K562 (cell line): ENCODE measurements around the gene RELA. TPM values are rescaled to one million over a fixed set of nuclear protein-coding genes. Genes with fewer than 3 reads are reported as not detected.

Source experiments
- CBX8 ChIP-seq: fragments of 200-600 bp; sonication (generic); IDR thresholded peaks from 2 replicates; pipeline ENCODE4 v1.6.1; 2012; ENCODE audit warnings: borderline replicate concordance, mixed run types, low read depth, mild to moderate bottlenecking, moderate library complexity, mixed read lengths, low read length, control low read depth, inconsistent platforms; ENCODE audit not compliant: poor library complexity, severe bottlenecking; ENCODE audit errors: extremely low read depth
- CHD1 ChIP-seq: fragments of 200-600 bp; sonication (generic); IDR thresholded peaks from one replicate; pipeline ENCODE4 v1.6.1; 2012; ENCODE audit warnings: mild to moderate bottlenecking, moderate library complexity, low read length, inconsistent platforms
- KHSRP ChIP-seq: fragments of 450-650 bp; IDR thresholded peaks from 2 replicates; pipeline ENCODE4 v1.6.1; 2017
- MAZ ChIP-seq, 2 experiments: fragments of 450-650 bp in 1 of 2; sonication (generic) in 1 of 2; formaldehyde crosslinking; IDR thresholded peaks in 1 of 2; conservative IDR thresholded peaks in 1 of 2; 2 replicates each; pipeline versions ENCODE4 v1.4.0 to v1.5.0; 2020; ENCODE audit warnings: mild to moderate bottlenecking in 1 of 2, missing genetic modification reagents in 1 of 2
- MECOM ChIP-seq: fragments of 250-450 bp; sonication (Bioruptor Pico); IDR thresholded peaks from 2 replicates; pipeline ENCODE4 v1.8.0; 2022; ENCODE audit warnings: inconsistent platforms
- MEF2A ChIP-seq: IDR thresholded peaks from 2 replicates; pipeline ENCODE4 v1.6.1; 2011; ENCODE audit warnings: low read depth, mild to moderate bottlenecking, low read length, moderate library complexity; ENCODE audit not compliant: control insufficient read depth
- MTA3 ChIP-seq: fragments of 450-650 bp; formaldehyde crosslinking; IDR thresholded peaks from 2 replicates; pipeline ENCODE4 v1.6.1; 2017; ENCODE audit warnings: mild to moderate bottlenecking, borderline replicate concordance
- PBX2 ChIP-seq, 2 experiments: IDR thresholded peaks in 1 of 2; conservative IDR thresholded peaks in 1 of 2; 2 replicates each; pipeline ENCODE4 v1.6.1; 2016; ENCODE audit warnings: low read depth in 2 of 2, mild to moderate bottlenecking in 1 of 2, missing compliant biosample characterization in 1 of 2, missing genetic modification characterization in 1 of 2, moderate library complexity in 1 of 2
- RBM14 ChIP-seq: fragments of 200-400 bp; formaldehyde crosslinking; IDR thresholded peaks from 2 replicates; pipeline ENCODE4 v1.6.1; 2018; ENCODE audit warnings: low read depth, mild to moderate bottlenecking, low read length, moderate library complexity, borderline replicate concordance; ENCODE audit not compliant: insufficient read depth
- RBM39 ChIP-seq: fragments of 200-400 bp; formaldehyde crosslinking; optimal IDR thresholded peaks from 2 replicates; pipeline ENCODE3; 2018; ENCODE audit warnings: low read depth, low read length
- RERE ChIP-seq: sonication (generic); formaldehyde crosslinking; IDR thresholded peaks from 2 replicates; pipeline ENCODE4 v1.8.0; 2023; ENCODE audit warnings: missing genetic modification reagents, mild to moderate bottlenecking, borderline replicate concordance
- SRSF7 ChIP-seq: fragments of 200-400 bp; formaldehyde crosslinking; optimal IDR thresholded peaks from 2 replicates; pipeline ENCODE3; 2017; ENCODE audit warnings: mild to moderate bottlenecking, low read depth, low read length
- USF2 ChIP-seq: sonication (generic); formaldehyde crosslinking; IDR thresholded peaks from 2 replicates; pipeline ENCODE4 v1.5.0; 2020; ENCODE audit warnings: missing genetic modification reagents
- ZBTB8A ChIP-seq: fragments of 450-650 bp; IDR thresholded peaks from 2 replicates; pipeline ENCODE4 v1.6.1; 2018; ENCODE audit warnings: mild to moderate bottlenecking, moderate library complexity; ENCODE audit not compliant: partially characterized antibody
- ZNF561 ChIP-seq: fragments of 450-650 bp; formaldehyde crosslinking; conservative IDR thresholded peaks from 2 replicates; pipeline ENCODE4 v1.4.0; 2020; ENCODE audit warnings: mild to moderate bottlenecking, moderate library complexity
- polyA plus RNA-seq, 8 experiments: library from polyadenylated mRNA; depleted of rRNA in 4 of 8; stranded (reverse) in 5 of 8; unstranded in 3 of 8; fragments of >200 nt; fragmentation: Nextera tagmentation in 2 of 8; fragmentation: Illumina TruSeq in 1 of 8; extraction: Ambion mirVana in 2 of 8; extraction: Trizol in 1 of 8; gene quantifications; 2 replicates each; pipeline versions ENCODE4 v1.2.1 to v1.2.3, GENCODE V29; 2011 to 2014; ENCODE audit warnings: inconsistent platforms in 1 of 8, missing spikeins in 1 of 8
- total RNA-seq, 7 experiments: library from RNA; depleted of rRNA in 6 of 7; stranded (reverse); fragments of >200 nt in 6 of 7; fragmentation: Illumina TruSeq in 2 of 7; extraction: Trizol in 2 of 7; gene quantifications; 2 replicates each; pipeline versions ENCODE4 v1.2.1 to v1.2.3, GENCODE V29; 2011 to 2021; ENCODE audit warnings: low replicate concordance in 1 of 7

The RELA gene
- total and polyA plus RNA-seq, 9 of the 15 experiments (the other 6 are each of a cell fraction or from before 2014, with no cell fraction given): 6.0 to 67.4 (median 20.6) TPM

- TF ChIP-seq MTA3 (peak; percentile 49; the same call in 1 of the 2 replicates), ZBTB8A (no peak), CHD1 (no peak), MAZ (CRISPR knock-in tag; conservative IDR thresholded peaks at IDR 0.05 in 1 of 2, IDR thresholded peaks at IDR 0.05 in 1 of 2) (peak; percentile 53 to 83), ZNF561 (no peak), MEF2A (0 out of 2 replicates have a peak, but pooled peaks have one; percentile 17), PBX2 (CRISPR knock-in tag; IDR thresholded peaks at IDR 0.05; ENCODE audit: low read depth) (peak; percentile 95), PBX2 (tag; conservative IDR thresholded peaks at IDR 0.05; ENCODE audit: low read depth) (peak; percentile 99), USF2 (CRISPR knock-in tag) (no peak), RBM39 (no peak), RBM14 (no peak), KHSRP (no peak; the same call in 1 of the 2 replicates), RERE (CRISPR knock-in tag) (no peak), SRSF7 (no peak), MECOM (CRISPR knock-in tag) (no peak), CBX8 (no peak)
These were observed 47.3 kb downstream of the RELA start, which contains the start of gene PCNX3 (continued) for GRCh38 chr11:65615229-65615949.
